Esophagus muscularis mucosa (tissue), 4 donors: Measurements from ENCODE around the gene TRMT1. TPM values are rescaled to one million over a fixed set of nuclear protein-coding genes. Genes with fewer than 3 reads are reported as not detected.

ENCODE experiments used
- DNase-seq: peaks from one replicate; pipeline ENCODE4 v3.0.0-alpha.2; 2017; ENCODE audit errors: extremely low spot score
- H3K27ac ChIP-seq, 4 donors: fragments of 200-600 bp; sonication (generic); replicated peaks in 1 of 4; 1 replicate in 3 of 4; 2 replicates in 1 of 4; pipeline ENCODE4 v1.5.1; 2016 to 2019; ENCODE audit warnings: mild to moderate bottlenecking in 1 of 4
- H3K27me3 ChIP-seq, 4 donors: fragments of 200-600 bp; sonication (generic); one replicate each; pipeline versions ENCODE4 v1.5.1 to v1.6.0; 2016 to 2019
- H3K36me3 ChIP-seq, 4 donors: fragments of 200-600 bp; sonication (generic); one replicate each; pipeline ENCODE4 v1.5.1; 2016 to 2019
- H3K4me1 ChIP-seq, 4 donors: fragments of 200-600 bp; sonication (generic); one replicate each; pipeline ENCODE4 v1.5.1; 2016 to 2019
- H3K4me3 ChIP-seq, 4 donors: fragments of 200-600 bp; sonication (generic); 1 replicate in 2 of 4; 2 replicates in 2 of 4; pipeline ENCODE4 v1.5.1; 2016 to 2019; ENCODE audit warnings: mild to moderate bottlenecking in 4 of 4, moderate library complexity in 1 of 4
- H3K9me3 ChIP-seq, 4 donors: fragments of 200-600 bp; sonication (generic); 1 replicate in 3 of 4; 2 replicates in 1 of 4; pipeline ENCODE4 v1.5.1; 2016 to 2019
- CTCF ChIP-seq, 3 experiments: fragments of 200-600 bp in 2 of 3; fragments of 450-650 bp in 1 of 3; sonication (generic) in 2 of 3; IDR thresholded peaks; one replicate each; pipeline ENCODE4 v1.5.1; 2017 to 2019; ENCODE audit warnings: antibody characterized with exemption in 3 of 3, mild to moderate bottlenecking in 2 of 3, moderate library complexity in 1 of 3
- EP300 ChIP-seq: sonication (generic); formaldehyde crosslinking; IDR thresholded peaks from one replicate; pipeline ENCODE4 v1.6.1; 2017; ENCODE audit warnings: antibody characterized with exemption
- POLR2A ChIP-seq: fragments of 450-650 bp; IDR thresholded peaks from one replicate; pipeline ENCODE4 v1.6.1; 2017; ENCODE audit warnings: antibody characterized with exemption, moderate library complexity, mild to moderate bottlenecking, low read depth
- POLR2AphosphoS5 ChIP-seq, 2 donors: sonication (generic); formaldehyde crosslinking; IDR thresholded peaks; one replicate each; pipeline ENCODE4 v1.6.1; 2017; ENCODE audit warnings: antibody characterized with exemption in 2 of 2
- WGBS: methylation state at CpG from one replicate; pipeline ENCODE4 v1.1.5; 2018; 5-methylcytosine and 5-hydroxymethylcytosine counted together
- intact Hi-C: fragments of 100-400 bp; cut with DNase I; formaldehyde crosslinking; loops from one replicate; pipeline ENCODE4 v1.15.1; 2023
- total RNA-seq, 4 donors: library from RNA; depleted of rRNA; stranded (reverse); fragments of >200 nt; gene quantifications; one replicate each; pipeline versions ENCODE4 v1.1.0 to v1.2.1, GENCODE V29; 2016

TRMT1 gene
- total RNA-seq, 4 donors from 2014 or later: 21.4 to 27.6 (median 26.9) TPM

GRCh38 chr19:13133241-13133870, 16.8 kb upstream of the TRMT1 start:
- Histone ChIP-seq H3K4me3 (no peak overlapping the region), H3K36me3 (peaks cover 11 to 36% (median 34%) of the 10 kb centered on the region in 4 donors), H3K9me3 (no peaks in the 10 kb centered on the region), H3K27me3 (no peaks in the 10 kb centered on the region), H3K4me1 (peaks cover 14 to 32% (median 23%) of the 10 kb centered on the region in 4 donors), H3K27ac (peak overlapping the region in 2 of 4 donors; percentile 20 to 58)
- DNase-seq: no peak
- intact Hi-C loops: no loop called here
- TF ChIP-seq POLR2AphosphoS5 (IDR thresholded peaks at IDR 0.05) (no peak), EP300 (no peak), CTCF (IDR thresholded peaks at IDR 0.05) (no peak), POLR2A (no peak)
- WGBS: 78% methylated on average over 12 of the region's 12 CpGs

GRCh38 chr19:13132471-13133180, 16.1 kb upstream of the TRMT1 start:
- no peak for TF ChIP-seq POLR2AphosphoS5 (IDR thresholded peaks at IDR 0.05)
- TF ChIP-seq CTCF (IDR thresholded peaks at IDR 0.05): no peak
- no peak for TF ChIP-seq POLR2A
- no peak for TF ChIP-seq EP300
- no peaks in the 10 kb centered on the region for H3K9me3 ChIP-seq

GRCh38 chr19:13130886-13131490, 14.4 kb upstream of the TRMT1 start:
- no peaks in the 10 kb centered on the region for H3K27me3 ChIP-seq
- H3K36me3 ChIP-seq: peaks cover 7 to 17% (median 13%) of the 10 kb centered on the region in 4 donors
- DNase-seq: no peak
- 92% methylated on average over 3 of the region's 3 CpGs for WGBS
- intact Hi-C loops: no loop called here
- TF ChIP-seq POLR2AphosphoS5 (IDR thresholded peaks at IDR 0.05): no peak
- TF ChIP-seq POLR2A: no peak
- no peak for TF ChIP-seq EP300
- TF ChIP-seq CTCF (IDR thresholded peaks at IDR 0.05): no peak
- H3K4me3 ChIP-seq: no peak overlapping the region
- H3K9me3 ChIP-seq: no peaks in the 10 kb centered on the region
- H3K27ac ChIP-seq: no peak overlapping the region
- H3K4me1 ChIP-seq: peaks cover 14 to 41% (median 23%) of the 10 kb centered on the region in 4 donors

More at GRCh38 chr19:13132471-13133180, 16.1 kb upstream of the TRMT1 start:
- intact Hi-C loops: no loop called here
- no peak overlapping the region for H3K4me3 ChIP-seq
- no peak for DNase-seq
- H3K4me1 ChIP-seq: peaks cover 14 to 40% (median 23%) of the 10 kb centered on the region in 4 donors
- no peaks in the 10 kb centered on the region for H3K27me3 ChIP-seq
- H3K27ac ChIP-seq: peak overlapping the region in 1 of 4 donors; percentile 58
- H3K36me3 ChIP-seq: peaks cover 9 to 28% (median 26%) of the 10 kb centered on the region in 4 donors
- WGBS: 81% methylated on average over 5 of the region's 8 CpGs

- WGBS: 100% methylated on average over 1 of the region's 9 CpGs
Observed at GRCh38 chr19:13129384-13129783, 12.8 kb upstream of the TRMT1 start.

More at GRCh38 chr19:13129384-13129783, 12.8 kb upstream of the TRMT1 start:
- Histone ChIP-seq H3K4me1 (peaks cover 9 to 27% (median 16%) of the 10 kb centered on the region in 4 donors), H3K4me3 (no peak overlapping the region), H3K36me3 (peaks cover 0 to 11% (median 5%) of the 10 kb centered on the region in 4 donors), H3K27me3 (no peaks in the 10 kb centered on the region), H3K9me3 (no peaks in the 10 kb centered on the region), H3K27ac (no peak overlapping the region)
- intact Hi-C loops: no loop called here
- TF ChIP-seq POLR2A (no peak), POLR2AphosphoS5 (IDR thresholded peaks at IDR 0.05) (no peak), CTCF (IDR thresholded peaks at IDR 0.05) (no peak)
- DNase-seq: no peak
